Dedifferentiated amniotic fluid mesenchymal stem cell (primary cell): Measurements from ENCODE around the gene PLEKHG3.
A peak's percentile ranks its signal among the peaks of the same experiment; 100 is the strongest.
"Not testable (repeated sequence)": the region's sequence is repeated elsewhere in the genome, so short reads cannot be mapped to it uniquely, and the experiment has no call there.

Experiments
- DNase-seq: peaks from one replicate; pipeline ENCODE4 v3.0.0-alpha.2; 2016; ENCODE audit errors: extremely low spot score

The PLEKHG3 gene

DNA sequence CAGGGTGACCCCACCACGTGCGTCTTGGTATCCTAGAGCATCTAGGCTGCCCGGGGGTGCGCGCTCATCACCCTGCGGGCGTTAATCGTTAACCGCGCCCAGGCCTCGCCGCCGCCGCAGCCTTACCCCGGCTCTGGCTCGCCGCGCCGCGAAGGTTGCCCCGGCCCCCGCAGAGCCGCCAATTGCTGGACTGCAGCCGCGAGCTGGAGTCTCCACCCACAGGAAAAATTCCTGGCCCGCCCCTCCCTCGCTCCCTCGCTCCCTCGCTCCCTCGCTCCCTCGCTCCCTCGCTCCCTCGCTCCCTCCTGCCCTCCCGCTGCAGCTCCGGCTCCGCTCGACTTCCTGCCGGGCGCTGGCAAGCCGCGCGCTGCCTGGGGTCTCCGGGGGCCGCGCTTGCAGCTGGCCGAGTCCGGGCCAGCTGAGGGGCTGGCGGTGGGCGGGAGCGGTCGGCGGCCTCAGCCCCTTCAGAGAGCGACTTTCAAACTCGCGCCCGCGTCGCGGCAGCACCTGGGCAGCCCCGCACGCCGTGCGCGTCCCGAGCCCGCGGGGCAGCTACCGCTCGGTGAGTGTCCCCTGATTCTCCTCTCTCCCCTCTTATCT is at the start of gene PLEKHG3:
Gene PLEKHG3, plus strand, starts transcription at position 282 of the 600 bp plus-strand sequence. CDS start 23,208 bp downstream, outside the sequence.
- peak; percentile 24 for DNase-seq

GRCh38 chr14:64654901-64655300 is 49.3 kb upstream of the PLEKHG3 start:
- DNase-seq, result no peak

DNA sequence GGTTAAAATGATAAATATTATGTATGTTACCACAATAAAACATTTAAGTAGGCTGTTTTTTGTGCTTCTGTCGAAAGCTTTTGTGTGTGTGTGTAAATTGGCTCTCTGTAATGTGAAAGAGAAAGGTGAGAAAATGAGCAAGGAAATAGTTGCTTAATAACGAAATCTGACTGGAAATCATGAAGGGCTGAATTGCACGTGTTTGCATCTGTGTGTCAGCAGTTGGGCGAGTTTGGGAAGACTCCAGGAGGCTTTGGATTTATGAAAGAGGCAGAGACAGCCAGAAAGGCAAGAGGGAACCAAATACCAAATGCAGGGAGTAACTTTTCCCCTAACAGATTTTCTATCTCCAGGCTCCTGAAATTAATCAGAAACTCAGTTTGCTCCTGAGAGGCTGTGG is 47.2 kb upstream of the PLEKHG3 start:
- no peak for DNase-seq

DNA sequence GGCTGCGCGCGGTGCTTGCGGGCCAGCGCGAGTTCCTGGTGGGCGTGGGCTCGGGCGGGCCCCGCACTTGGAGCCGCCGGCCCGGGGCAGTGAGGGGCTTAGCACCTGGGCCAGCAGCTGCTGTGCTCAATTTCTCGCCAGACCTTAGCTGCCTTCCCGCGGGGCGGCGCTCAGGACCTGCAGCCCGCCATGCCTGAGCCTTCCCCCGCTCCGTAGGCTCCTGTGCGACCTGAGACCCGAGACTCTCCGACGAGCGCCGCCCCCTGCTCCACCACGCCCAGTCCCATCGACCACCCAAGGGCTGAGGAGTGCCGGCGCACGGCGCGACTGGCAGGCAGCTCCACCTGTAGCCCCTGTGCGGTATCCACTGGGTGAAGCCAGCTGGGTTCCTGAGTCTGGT is 46.0 kb upstream of the PLEKHG3 start:
- no peak for DNase-seq

- not testable (repeated sequence) for DNase-seq
Observed at GRCh38 chr14:64658700-64659264, 45.4 kb upstream of the PLEKHG3 start.

DNA sequence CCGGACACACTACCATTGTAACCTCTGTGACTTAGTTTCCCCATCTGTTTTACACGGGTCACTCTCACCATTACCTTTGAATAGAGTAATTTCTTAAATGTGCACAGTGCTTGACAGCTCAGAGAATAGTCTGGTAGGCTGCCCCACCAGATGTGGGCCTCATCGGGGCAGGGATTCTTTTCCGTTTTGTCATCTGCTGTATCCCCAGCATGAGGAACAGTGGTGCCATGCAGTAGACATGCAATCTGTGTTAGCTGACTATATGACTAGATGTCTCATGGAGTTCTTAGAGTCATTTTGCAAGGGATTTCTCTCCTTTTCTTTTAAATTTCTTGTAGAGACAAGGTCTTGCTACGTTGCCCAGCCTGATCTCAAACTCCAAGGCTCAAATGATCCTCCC is 44.9 kb upstream of the PLEKHG3 start:
- no peak for DNase-seq

GRCh38 chr14:64663174-64663573 is 41.0 kb upstream of the PLEKHG3 start:
- no peak for DNase-seq

GRCh38 chr14:64671591-64671990 is 32.6 kb upstream of the PLEKHG3 start:
- DNase-seq, result peak; percentile 89

GRCh38 chr14:64673316-64673715 is 30.9 kb upstream of the PLEKHG3 start:
- DNase-seq, result no peak

- DNase-seq, result no peak
Observed at GRCh38 chr14:64673748-64674147, 30.5 kb upstream of the PLEKHG3 start.

GRCh38 chr14:64674829-64675228 is 29.4 kb upstream of the PLEKHG3 start:
- DNase-seq, result no peak

DNA sequence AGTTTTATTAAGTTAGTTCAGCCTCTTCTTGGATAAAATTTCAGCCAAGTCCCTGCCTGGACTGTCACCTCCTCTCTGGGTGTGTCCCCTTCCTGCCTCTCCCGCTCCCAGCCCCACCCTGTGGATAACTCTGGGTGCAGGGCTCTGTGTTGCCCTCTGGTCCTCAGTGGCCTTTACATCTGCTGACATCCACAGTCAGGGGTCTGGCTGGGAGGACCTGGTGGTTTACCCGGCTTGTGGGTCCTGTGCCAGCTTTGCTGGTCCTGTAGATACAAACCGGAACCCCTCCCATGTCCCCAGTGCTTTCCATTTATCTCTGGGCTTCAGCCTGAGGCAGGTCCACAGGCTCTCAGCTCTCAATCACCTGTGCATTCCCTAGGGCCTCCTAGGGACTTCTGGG is 28.9 kb upstream of the PLEKHG3 start:
- no peak for DNase-seq

GRCh38 chr14:64676410-64677008 is 27.7 kb upstream of the PLEKHG3 start:
- no peak for DNase-seq

DNA sequence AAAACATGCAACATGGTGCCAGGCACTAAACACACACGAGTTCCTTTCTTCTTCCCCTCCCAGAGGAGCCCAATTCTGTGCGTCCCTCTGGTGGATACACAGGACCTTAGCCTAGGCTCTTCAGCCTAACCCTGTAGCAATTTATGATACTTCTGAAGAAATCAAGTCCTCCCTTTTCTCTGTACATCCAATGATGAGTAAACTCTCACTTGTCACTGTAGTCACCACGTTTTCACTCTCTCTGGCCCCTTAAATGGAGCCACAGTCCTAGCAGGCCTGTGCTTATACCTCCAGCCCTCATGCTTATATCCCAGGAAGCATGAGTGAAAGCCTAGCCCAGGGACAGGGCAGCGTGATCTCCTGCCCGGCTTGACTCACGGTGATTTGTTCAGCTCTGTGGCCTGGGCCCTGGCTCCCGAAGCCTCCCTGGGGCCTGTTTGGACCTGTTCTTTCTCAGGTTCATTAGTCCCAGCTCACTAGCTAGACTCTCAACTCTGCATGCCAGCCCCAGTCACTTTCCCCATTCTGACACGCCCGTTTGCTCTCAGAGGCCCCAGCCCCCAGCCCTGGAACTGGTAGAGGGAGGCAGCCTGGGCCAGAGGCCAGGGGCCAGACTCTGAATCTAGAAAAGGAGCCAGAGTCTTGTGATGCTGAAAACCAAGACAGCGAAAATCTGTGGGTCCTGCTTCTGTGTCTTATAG is 24.1 kb upstream of the PLEKHG3 start:
- DNase-seq, result no peak

DNA sequence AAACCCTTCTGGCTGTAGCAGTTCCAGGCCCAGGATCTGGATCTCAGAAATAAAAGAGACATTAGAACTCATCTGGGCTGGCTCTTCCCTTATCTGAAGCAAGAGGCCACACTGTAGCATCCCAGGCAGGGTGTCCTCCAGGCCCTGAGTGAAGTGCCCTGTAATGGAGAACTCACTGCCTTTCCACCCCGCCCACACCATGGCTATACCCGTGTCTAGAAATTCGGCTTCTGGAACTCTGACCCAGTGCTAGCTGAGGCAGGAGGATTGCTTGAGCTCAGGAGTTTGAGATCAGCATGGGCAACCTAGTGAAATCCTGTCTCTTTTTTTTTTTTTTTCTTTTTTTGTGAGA is 23.5 kb upstream of the PLEKHG3 start:
- no peak for DNase-seq

DNA sequence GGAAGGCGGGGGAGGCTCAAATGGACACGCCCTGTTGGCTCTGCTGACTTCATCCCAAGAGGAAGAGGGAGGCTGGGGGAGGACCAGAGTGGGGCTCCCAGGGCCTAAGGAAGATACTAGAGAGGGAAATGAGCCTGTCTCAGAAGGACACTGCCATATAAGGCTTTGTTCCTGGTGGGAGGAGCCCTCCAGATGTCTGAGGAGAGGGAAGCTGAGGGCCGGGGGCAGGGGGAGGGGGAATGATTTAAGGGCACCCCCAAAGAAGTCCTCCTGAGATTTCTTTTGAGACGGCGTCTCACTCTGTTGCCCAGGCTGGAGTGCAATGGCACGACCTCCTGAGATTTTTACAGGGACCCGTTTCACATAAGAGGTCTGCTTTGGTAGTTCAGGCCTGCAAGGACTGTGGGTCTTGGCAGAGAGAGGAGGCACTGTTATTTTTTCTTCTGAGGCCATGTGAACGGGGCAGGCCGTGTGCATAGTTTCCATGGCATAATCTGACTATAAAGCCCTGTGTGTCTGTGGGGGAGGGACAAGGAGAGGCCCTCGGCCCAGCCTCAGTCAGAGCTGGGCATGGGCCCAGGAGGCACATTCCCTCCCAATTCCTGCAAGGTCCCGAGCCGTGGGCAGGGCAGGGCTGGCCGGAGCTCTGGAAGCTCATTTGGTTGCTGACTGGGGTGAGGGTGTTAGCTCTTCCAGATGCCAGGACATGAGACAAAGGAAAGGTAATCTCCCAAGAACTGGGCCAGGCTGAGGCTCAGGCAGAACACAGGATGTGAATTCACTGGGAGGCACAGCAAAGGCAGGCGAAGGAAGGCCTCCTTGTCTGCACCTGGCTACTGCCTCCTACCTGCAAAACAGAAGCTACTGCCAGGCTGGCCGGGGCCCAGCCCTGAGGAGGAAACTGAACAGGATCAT is 22.2 kb upstream of the PLEKHG3 start:
- peak; percentile 89 for DNase-seq

DNA sequence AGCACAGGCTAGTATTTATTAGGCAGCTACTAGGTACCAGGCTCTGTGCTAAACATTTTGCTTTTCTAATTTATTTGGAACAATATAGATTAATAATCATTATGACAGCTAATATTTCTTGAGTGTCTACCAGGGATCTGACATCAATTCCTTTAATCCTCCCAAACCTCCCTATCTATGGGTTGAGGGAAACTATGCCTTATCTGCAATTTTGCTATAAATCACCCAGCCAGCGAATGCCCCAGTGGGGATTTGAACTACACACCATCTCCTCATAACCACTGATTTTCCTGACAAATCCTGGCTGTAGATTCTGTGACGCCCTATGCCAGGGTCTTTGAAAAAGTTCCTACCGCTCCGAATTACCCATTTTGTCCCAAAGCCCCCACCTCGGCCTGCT is 21.4 kb upstream of the PLEKHG3 start:
- DNase-seq, result no peak

DNA sequence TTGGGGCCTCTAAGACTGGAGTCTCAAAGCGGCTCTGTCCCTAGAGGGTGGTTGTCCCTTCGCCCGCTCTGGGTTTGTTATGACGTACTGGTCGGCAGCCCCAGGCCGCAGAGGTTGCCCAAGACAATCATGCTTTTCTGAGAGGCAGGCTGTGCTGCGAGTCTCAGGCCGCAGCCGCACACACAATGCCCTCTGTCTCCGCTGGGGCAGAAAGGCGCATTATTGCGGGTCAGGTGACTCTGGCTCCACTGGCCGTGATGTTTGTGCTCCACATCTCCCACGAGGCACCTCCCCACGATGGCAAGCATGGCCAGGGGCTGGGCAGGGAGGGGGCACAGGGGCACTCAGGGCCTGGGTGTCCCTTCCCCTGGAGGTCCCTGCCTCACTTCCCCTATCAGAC is 21.0 kb upstream of the PLEKHG3 start:
- no peak for DNase-seq

DNA sequence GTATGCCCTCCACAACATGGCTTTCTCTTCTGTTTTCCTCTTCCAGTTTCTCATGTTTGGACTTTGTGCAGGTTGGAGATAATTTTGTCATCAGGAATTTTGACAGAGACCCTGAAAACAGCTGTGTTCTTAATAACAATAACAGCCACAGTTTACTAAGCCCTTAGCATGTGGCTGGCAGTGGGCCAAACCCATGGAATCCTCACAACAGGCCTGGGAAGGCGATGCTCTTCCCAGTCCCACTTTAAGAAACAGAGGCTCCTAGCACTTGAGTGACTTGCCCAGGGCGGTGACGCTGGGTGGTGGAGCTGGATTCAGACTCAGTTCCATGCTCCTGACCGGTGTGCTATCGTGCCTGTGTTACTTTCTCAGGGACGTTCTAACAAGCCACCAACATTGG is 20.1 kb upstream of the PLEKHG3 start:
- no peak for DNase-seq

DNA sequence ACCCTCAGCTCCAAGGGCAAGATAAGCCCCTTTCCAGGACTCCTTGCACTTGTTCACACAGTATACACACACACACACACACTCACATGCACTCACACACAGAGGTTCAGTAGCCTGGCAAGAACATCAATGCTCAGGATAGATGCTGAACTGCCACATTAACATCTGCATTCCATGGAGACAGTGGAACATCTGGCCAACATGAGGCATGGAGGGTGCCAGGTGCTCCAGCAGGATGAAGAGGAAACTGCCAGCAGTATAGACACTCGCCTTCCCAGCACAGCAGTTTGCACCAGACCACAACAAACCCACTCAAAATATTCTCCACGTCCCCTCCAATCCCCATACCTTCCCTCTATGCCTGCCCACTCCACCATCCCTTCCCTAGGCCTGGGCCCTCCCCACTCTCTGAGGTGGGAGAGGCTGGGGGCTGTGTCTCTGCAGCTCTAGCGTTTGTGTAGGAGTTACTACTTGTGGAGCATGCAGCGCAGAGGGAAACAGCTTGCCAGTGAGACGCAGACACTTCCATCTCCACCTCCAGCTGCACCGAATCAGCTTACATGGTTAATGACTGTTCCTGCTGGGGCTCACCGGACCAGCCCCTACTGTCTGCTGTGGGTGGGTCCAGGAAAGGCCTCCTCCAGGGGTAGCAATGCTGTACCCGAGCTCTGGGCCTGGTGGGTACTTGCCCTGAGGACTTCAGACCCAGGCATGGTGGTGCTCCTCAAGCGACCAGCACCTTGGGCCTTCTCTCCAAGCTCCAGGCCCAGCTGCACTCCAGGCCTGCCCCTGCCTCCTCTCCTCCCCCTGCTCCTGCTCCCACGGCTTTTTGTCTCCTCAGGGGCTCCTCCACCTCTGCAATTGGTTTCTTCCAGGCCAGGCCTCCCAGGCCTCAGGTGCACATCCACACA is 18.6 kb upstream of the PLEKHG3 start:
- DNase-seq, result no peak

DNA sequence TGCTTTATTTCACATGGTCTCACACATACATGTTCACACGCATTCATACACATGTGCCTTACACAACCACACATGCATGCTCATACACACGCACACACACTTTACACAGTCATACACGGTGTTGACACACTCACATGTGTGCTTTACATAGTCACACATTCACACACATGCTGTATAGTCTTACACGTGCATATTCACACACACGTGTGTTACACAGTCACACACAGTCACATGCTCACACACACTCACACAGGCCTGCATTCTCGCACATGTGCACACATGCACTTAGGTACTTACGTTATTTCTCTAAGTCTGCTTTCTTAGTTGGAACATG is 18.0 kb upstream of the PLEKHG3 start:
- DNase-seq, result no peak
